Measurements from ENCODE around the gene ANKRD36.
"Not testable (repeated sequence)": the region's sequence is repeated elsewhere in the genome, so short reads cannot be mapped to it uniquely, and the experiment has no call there.

The ANKRD36 gene

DNA sequence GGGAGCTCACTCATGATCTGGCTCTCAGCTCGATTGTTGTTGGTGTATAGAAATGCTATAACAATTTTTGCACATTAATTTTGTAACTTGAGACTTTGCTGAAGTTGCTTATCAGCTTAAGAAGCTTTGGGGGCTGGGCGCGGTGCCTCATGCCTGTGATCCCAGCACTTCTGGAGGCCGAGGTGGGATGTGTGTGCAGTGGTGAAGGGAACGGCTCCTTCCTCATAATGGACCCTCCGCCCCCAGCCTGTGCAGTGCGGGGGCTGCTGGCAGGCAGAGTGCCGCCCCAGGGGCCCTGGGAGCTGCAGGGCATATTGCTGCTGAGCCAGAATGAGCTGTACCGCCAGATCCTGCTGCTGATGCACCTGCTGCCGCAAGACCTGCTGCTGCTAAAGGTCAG, 32.1 kb upstream of the ANKRD36 start:
- H3K79me2 ChIP-seq (ENCODE audit: low read length); H3K9ac ChIP-seq (ENCODE audit: low read length): not testable (repeated sequence)

DNA sequence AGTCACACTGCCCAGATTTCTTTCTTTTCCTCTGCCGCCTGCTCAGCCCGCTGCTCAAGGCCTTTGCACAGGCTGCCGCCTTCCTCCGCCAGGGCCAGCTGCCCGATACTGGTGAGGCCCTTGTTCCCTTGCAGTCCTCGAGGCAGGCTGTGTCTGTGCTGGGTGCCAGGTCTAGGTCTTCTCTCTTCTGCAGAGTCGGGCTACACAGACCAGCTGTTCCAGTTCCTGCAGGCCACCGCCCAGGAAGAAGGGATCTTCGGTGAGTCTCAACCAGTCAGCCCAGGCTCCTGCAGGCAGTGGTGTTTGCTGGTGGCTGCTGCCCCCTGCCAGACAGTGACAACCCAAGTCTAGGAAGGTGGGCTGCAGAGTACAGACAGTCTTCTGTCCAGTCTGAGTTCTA, 30.7 kb upstream of the ANKRD36 start:
- H3K9me3 ChIP-seq (ENCODE audit: insufficient read depth, low read length); H3K27ac ChIP-seq (ENCODE audit: low read length); H3K9ac ChIP-seq (ENCODE audit: low read length); H3K79me2 ChIP-seq (ENCODE audit: low read length); H3K36me3 ChIP-seq (replicated peaks; ENCODE audit: low read depth, low read length); H3K27me3 ChIP-seq (ENCODE audit: low read depth, low read length); H3K4me3 ChIP-seq (ENCODE audit: low read length); H3K4me2 ChIP-seq (ENCODE audit: low read length); H3K4me1 ChIP-seq (ENCODE audit: low read length); H2AFZ ChIP-seq (ENCODE audit: low read depth, low read length); H4K20me1 ChIP-seq (ENCODE audit: insufficient read depth, low read length): not testable (repeated sequence)

More for the DNA sequence above, 32.1 kb upstream of the ANKRD36 start:
- not testable (repeated sequence) for H3K27me3 ChIP-seq (ENCODE audit: low read depth, low read length); H3K9me3 ChIP-seq (ENCODE audit: insufficient read depth, low read length); H3K27ac ChIP-seq (ENCODE audit: low read length); H3K4me3 ChIP-seq (ENCODE audit: low read length); H3K36me3 ChIP-seq (replicated peaks; ENCODE audit: low read depth, low read length); H4K20me1 ChIP-seq (ENCODE audit: insufficient read depth, low read length); H3K4me1 ChIP-seq (ENCODE audit: low read length); H3K4me2 ChIP-seq (ENCODE audit: low read length); H2AFZ ChIP-seq (ENCODE audit: low read depth, low read length)

GRCh38 chr2:97083516-97083915, 29.4 kb upstream of the ANKRD36 start:
- not testable (repeated sequence) for H3K27me3 ChIP-seq (ENCODE audit: low read depth, low read length); H4K20me1 ChIP-seq (ENCODE audit: insufficient read depth, low read length); H3K79me2 ChIP-seq (ENCODE audit: low read length); H3K4me2 ChIP-seq (ENCODE audit: low read length); H3K4me1 ChIP-seq (ENCODE audit: low read length); H3K4me3 ChIP-seq (ENCODE audit: low read length); H3K27ac ChIP-seq (ENCODE audit: low read length); H3K36me3 ChIP-seq (replicated peaks; ENCODE audit: low read depth, low read length); H2AFZ ChIP-seq (ENCODE audit: low read depth, low read length); H3K9me3 ChIP-seq (ENCODE audit: insufficient read depth, low read length); H3K9ac ChIP-seq (ENCODE audit: low read length)

DNA sequence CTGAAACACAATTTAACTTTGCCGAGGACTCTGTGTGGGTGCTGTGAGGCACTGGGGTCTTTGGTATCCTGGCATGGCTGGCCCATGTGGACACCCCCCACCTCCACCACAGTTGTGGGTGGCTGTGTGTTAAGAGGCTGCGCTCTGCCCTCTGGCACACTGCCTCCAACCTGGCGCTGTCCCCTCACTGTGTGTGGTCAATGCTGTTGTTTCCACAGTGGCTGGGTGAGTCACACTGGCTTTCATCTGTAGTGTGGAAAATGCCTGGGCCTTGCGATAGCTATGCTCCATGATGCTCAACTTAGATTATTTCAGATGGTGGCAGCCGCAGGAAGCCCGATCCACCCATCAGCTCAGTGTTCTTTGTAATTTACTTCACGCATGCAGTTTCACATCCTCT, 27.9 kb upstream of the ANKRD36 start:
- H3K9ac ChIP-seq (ENCODE audit: low read length); H2AFZ ChIP-seq (ENCODE audit: low read depth, low read length); H3K9me3 ChIP-seq (ENCODE audit: insufficient read depth, low read length); H3K79me2 ChIP-seq (ENCODE audit: low read length); H3K36me3 ChIP-seq (replicated peaks; ENCODE audit: low read depth, low read length); H4K20me1 ChIP-seq (ENCODE audit: insufficient read depth, low read length); H3K27me3 ChIP-seq (ENCODE audit: low read depth, low read length); H3K27ac ChIP-seq (ENCODE audit: low read length); H3K4me2 ChIP-seq (ENCODE audit: low read length); H3K4me3 ChIP-seq (ENCODE audit: low read length); H3K4me1 ChIP-seq (ENCODE audit: low read length): not testable (repeated sequence)

DNA sequence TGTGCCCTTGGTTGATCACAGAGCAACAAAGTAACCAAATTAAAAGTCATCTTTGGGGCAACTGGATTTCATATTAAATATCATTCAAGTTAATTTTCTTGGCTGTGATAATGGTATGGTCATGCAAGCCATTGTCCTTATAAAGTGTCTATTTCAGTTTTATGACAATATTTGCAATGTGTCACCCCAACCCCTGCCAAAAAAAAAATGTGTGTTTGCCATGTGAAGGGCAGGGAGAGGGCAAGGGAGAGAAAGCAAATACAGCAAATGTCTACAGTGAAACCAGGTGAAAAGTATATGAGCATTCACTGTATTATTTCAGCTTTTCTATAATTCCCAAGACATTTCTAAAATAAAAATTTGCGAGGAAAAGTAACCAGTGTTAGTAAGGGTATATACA, 24.2 kb upstream of the ANKRD36 start:
- H3K36me3 ChIP-seq (replicated peaks; ENCODE audit: low read depth, low read length); H3K4me2 ChIP-seq (ENCODE audit: low read length); H3K4me3 ChIP-seq (ENCODE audit: low read length); H3K4me1 ChIP-seq (ENCODE audit: low read length); H3K79me2 ChIP-seq (ENCODE audit: low read length); H3K27me3 ChIP-seq (ENCODE audit: low read depth, low read length); H2AFZ ChIP-seq (ENCODE audit: low read depth, low read length); H3K9ac ChIP-seq (ENCODE audit: low read length); H4K20me1 ChIP-seq (ENCODE audit: insufficient read depth, low read length); H3K27ac ChIP-seq (ENCODE audit: low read length); H3K9me3 ChIP-seq (ENCODE audit: insufficient read depth, low read length): not testable (repeated sequence)

GRCh38 chr2:97092946-97093345, 20.0 kb upstream of the ANKRD36 start:
- H3K36me3 ChIP-seq (replicated peaks; ENCODE audit: low read depth, low read length); H3K79me2 ChIP-seq (ENCODE audit: low read length); H3K27ac ChIP-seq (ENCODE audit: low read length); H4K20me1 ChIP-seq (ENCODE audit: insufficient read depth, low read length); H3K27me3 ChIP-seq (ENCODE audit: low read depth, low read length); H3K9me3 ChIP-seq (ENCODE audit: insufficient read depth, low read length); H3K4me3 ChIP-seq (ENCODE audit: low read length); H3K4me1 ChIP-seq (ENCODE audit: low read length); H3K4me2 ChIP-seq (ENCODE audit: low read length); H2AFZ ChIP-seq (ENCODE audit: low read depth, low read length); H3K9ac ChIP-seq (ENCODE audit: low read length): not testable (repeated sequence)

- H3K4me3 ChIP-seq (ENCODE audit: low read length): peak overlapping the region; percentile 72; the same call in 1 of the 2 replicates
These were observed 18.8 kb upstream of the ANKRD36 start for GRCh38 chr2:97093983-97094771.

GRCh38 chr2:97094772-97095611, 18.0 kb upstream of the ANKRD36 start, which contains the start of gene FAHD2B:
FAHD2B (minus strand) TSS chr2:97094882; CDS start chr2:97091706, 3,176 bp downstream.
- H3K4me2 ChIP-seq (ENCODE audit: low read length): peak within 1 kb of the TSS; percentile 64
- not testable (repeated sequence) for H3K79me2 ChIP-seq (ENCODE audit: low read length); H4K20me1 ChIP-seq (ENCODE audit: insufficient read depth, low read length); H3K27ac ChIP-seq (ENCODE audit: low read length); H3K9me3 ChIP-seq (ENCODE audit: insufficient read depth, low read length); H3K36me3 ChIP-seq (replicated peaks; ENCODE audit: low read depth, low read length); H3K4me1 ChIP-seq (ENCODE audit: low read length); H3K27me3 ChIP-seq (ENCODE audit: low read depth, low read length)
- H2AFZ ChIP-seq (ENCODE audit: low read depth, low read length): 0 out of 2 replicates have a peak within 1 kb of the TSS, but pooled peaks have one; percentile 60
- H3K4me3 ChIP-seq (ENCODE audit: low read length): peak within 1 kb of the TSS; percentile 72
- peak within 1 kb of the TSS; percentile 27 for H3K9ac ChIP-seq (ENCODE audit: low read length)

More at GRCh38 chr2:97093983-97094771, 18.8 kb upstream of the ANKRD36 start:
- H3K4me1 ChIP-seq (ENCODE audit: low read length); H3K27ac ChIP-seq (ENCODE audit: low read length); H2AFZ ChIP-seq (ENCODE audit: low read depth, low read length); H3K79me2 ChIP-seq (ENCODE audit: low read length); H4K20me1 ChIP-seq (ENCODE audit: insufficient read depth, low read length); H3K36me3 ChIP-seq (replicated peaks; ENCODE audit: low read depth, low read length); H3K9ac ChIP-seq (ENCODE audit: low read length); H3K27me3 ChIP-seq (ENCODE audit: low read depth, low read length); H3K9me3 ChIP-seq (ENCODE audit: insufficient read depth, low read length): not testable (repeated sequence)
- peak overlapping the region; percentile 39 for H3K4me2 ChIP-seq (ENCODE audit: low read length)

Data from OCI-LY3 (cell line).